ENCODE data around the gene XCR1. TPM values are rescaled to one million over a fixed set of nuclear protein-coding genes. Genes with fewer than 3 reads are reported as not detected.

XCR1 gene
- total RNA-seq, 1 experiment from 2014 or later = not detected

- CTCF ChIA-PET = interaction anchor here (1.8 kb wide), 1 partner anchor 132 kb away, joined by 8 read pairs; no protein-coding TSS in a partner anchor
- no peak for DNase-seq (ENCODE audit: unreplicated experiment)
- no TSS peak for BruUV-seq (replicated peaks)
- Mint-ChIP-seq H3K27me3 (ENCODE audit: insufficient read depth, unreplicated experiment) (peaks cover 53% of the 10 kb centered on the region), H3K27ac (ENCODE audit: low read depth, unreplicated experiment) (no peak overlapping the region), H3K4me1 (ENCODE audit: insufficient read depth, unreplicated experiment) (no peaks in the 10 kb centered on the region), H3K9me3 (ENCODE audit: unreplicated experiment) (no peaks in the 10 kb centered on the region), H3K36me3 (ENCODE audit: insufficient read depth, unreplicated experiment) (no peaks in the 10 kb centered on the region), H3K4me3 (ENCODE audit: unreplicated experiment) (no peak overlapping the region)
- intact Hi-C loops (cut with micrococcal nuclease) = no loop called here
- TF ChIP-seq CTCF (IDR thresholded peaks at IDR 0.05; ENCODE audit: unreplicated experiment) = no peak
- POLR2A ChIA-PET = no interaction called here
Measured at GRCh38 chr3:46071222-46071858, 44.1 kb upstream of the XCR1 start.

- no peaks in the 10 kb centered on the region for H3K36me3 Mint-ChIP-seq (ENCODE audit: insufficient read depth, unreplicated experiment)
- no peak for DNase-seq (ENCODE audit: unreplicated experiment)
- ChIA-PET POLR2A (no interaction called here), CTCF (interaction anchor here (1.0 kb wide), 1 partner anchor 380 kb away, joined by 3 read pairs; no protein-coding TSS in a partner anchor)
- no peak for TF ChIP-seq CTCF (IDR thresholded peaks at IDR 0.05; ENCODE audit: unreplicated experiment)
- no TSS peak for BruUV-seq (replicated peaks)
- intact Hi-C loops (cut with micrococcal nuclease) = no loop called here
- H3K27me3 Mint-ChIP-seq (ENCODE audit: insufficient read depth, unreplicated experiment) = peaks cover 53% of the 10 kb centered on the region
- no peaks in the 10 kb centered on the region for H3K9me3 Mint-ChIP-seq (ENCODE audit: unreplicated experiment)
- H3K4me1 Mint-ChIP-seq (ENCODE audit: insufficient read depth, unreplicated experiment) = peaks cover under 1% of the 10 kb centered on the region
- H3K4me3 Mint-ChIP-seq (ENCODE audit: unreplicated experiment) = no peak overlapping the region
- H3K27ac Mint-ChIP-seq (ENCODE audit: low read depth, unreplicated experiment) = no peak overlapping the region
Measured at GRCh38 chr3:46070595-46071093, 43.4 kb upstream of the XCR1 start.

GRCh38 chr3:46068501-46068900 lies 41.2 kb upstream of the XCR1 start:
- peaks cover 6% of the 10 kb centered on the region for H3K4me1 Mint-ChIP-seq (ENCODE audit: insufficient read depth, unreplicated experiment)
- no peak for DNase-seq (ENCODE audit: unreplicated experiment)
- H3K9me3 Mint-ChIP-seq (ENCODE audit: unreplicated experiment) = no peaks in the 10 kb centered on the region
- H3K4me3 Mint-ChIP-seq (ENCODE audit: unreplicated experiment) = no peak overlapping the region
- no peaks in the 10 kb centered on the region for H3K36me3 Mint-ChIP-seq (ENCODE audit: insufficient read depth, unreplicated experiment)
- BruUV-seq (replicated peaks) = no TSS peak
- no peak for TF ChIP-seq CTCF (IDR thresholded peaks at IDR 0.05; ENCODE audit: unreplicated experiment)
- ChIA-PET POLR2A (interaction anchor here (0.7 to 1.3 kb wide), 2 partner anchors 9 to 10 kb away, joined by 4 read pairs; no protein-coding TSS in a partner anchor), CTCF (interaction anchor here (0.6 to 3.7 kb wide), 6 partner anchors 10 to 310 kb away, joined by 3 to 35 read pairs (median 4); partner anchors contain the start of gene CCR1)
- intact Hi-C loops (cut with micrococcal nuclease) = no loop called here
- no peak overlapping the region for H3K27ac Mint-ChIP-seq (ENCODE audit: low read depth, unreplicated experiment)
- H3K27me3 Mint-ChIP-seq (ENCODE audit: insufficient read depth, unreplicated experiment) = peaks cover 53% of the 10 kb centered on the region

- DNase-seq (ENCODE audit: unreplicated experiment) = no peak
- Mint-ChIP-seq H3K4me3 (ENCODE audit: unreplicated experiment) (no peak overlapping the region), H3K36me3 (ENCODE audit: insufficient read depth, unreplicated experiment) (no peaks in the 10 kb centered on the region), H3K27me3 (ENCODE audit: insufficient read depth, unreplicated experiment) (peaks cover 53% of the 10 kb centered on the region), H3K9me3 (ENCODE audit: unreplicated experiment) (no peaks in the 10 kb centered on the region), H3K27ac (ENCODE audit: low read depth, unreplicated experiment) (no peak overlapping the region), H3K4me1 (ENCODE audit: insufficient read depth, unreplicated experiment) (peaks cover 6% of the 10 kb centered on the region)
- CTCF ChIA-PET = interaction anchor here (0.7 to 3.7 kb wide), 3 partner anchors 11 to 305 kb away, joined by 4 to 35 read pairs (median 4); no protein-coding TSS in a partner anchor
- no TSS peak for BruUV-seq (replicated peaks)
- no peak for TF ChIP-seq CTCF (IDR thresholded peaks at IDR 0.05; ENCODE audit: unreplicated experiment)
- intact Hi-C loops (cut with micrococcal nuclease) = no loop called here
- POLR2A ChIA-PET = interaction anchor here (0.7 to 1.2 kb wide), 2 partner anchors 10 to 1069 kb away, joined by 3 read pairs; no protein-coding TSS in a partner anchor
Measured at GRCh38 chr3:46067401-46067800, 40.1 kb upstream of the XCR1 start.
